HepG2 (cell line): ENCODE data around the gene TWNK. TPM values are rescaled to one million over a fixed set of nuclear protein-coding genes. Genes with fewer than 3 reads are reported as not detected.

Source experiments
- DRAP1 ChIP-seq: IDR thresholded peaks from 2 replicates; pipeline ENCODE4 v1.6.1; 2016; ENCODE audit warnings: missing genetic modification reagents, missing compliant biosample characterization
- GFI1 ChIP-seq: sonication (generic); formaldehyde crosslinking; IDR thresholded peaks from 2 replicates; pipeline ENCODE4 v1.5.0; 2020; ENCODE audit warnings: missing genetic modification reagents, mild to moderate bottlenecking, borderline replicate concordance
- POLR2AphosphoS5 ChIP-seq: IDR thresholded peaks from 2 replicates; pipeline ENCODE4 v1.6.1; 2012; ENCODE audit warnings: low read depth, low read length
- TRIM22 ChIP-seq: fragments of 450-650 bp; IDR thresholded peaks from 2 replicates; pipeline ENCODE4 v1.6.1; 2017
- ZNF362 ChIP-seq: sonication (generic); formaldehyde crosslinking; IDR thresholded peaks from 2 replicates; pipeline ENCODE4 v1.4.0; 2020; ENCODE audit warnings: missing genetic modification reagents, mild to moderate bottlenecking, borderline replicate concordance
- ZNF546 ChIP-seq: sonication (generic); formaldehyde crosslinking; conservative IDR thresholded peaks from 2 replicates; pipeline ENCODE4 v1.8.1; 2023; ENCODE audit warnings: mild to moderate bottlenecking, missing genetic modification reagents
- ZNF678 ChIP-seq: sonication (generic); formaldehyde crosslinking; IDR thresholded peaks from 2 replicates; pipeline ENCODE4 v1.4.0; 2020; ENCODE audit warnings: mild to moderate bottlenecking, missing genetic modification reagents
- ZNF709 ChIP-seq: sonication (generic); formaldehyde crosslinking; IDR thresholded peaks from 2 replicates; pipeline ENCODE4 v1.5.0; 2020; ENCODE audit warnings: mild to moderate bottlenecking, missing genetic modification reagents
- polyA plus RNA-seq, 8 experiments: library from polyadenylated mRNA; depleted of rRNA in 3 of 8; stranded (reverse) in 7 of 8; unstranded in 1 of 8; fragments of >200 nt; fragmentation: Illumina TruSeq in 4 of 8; extraction: Trizol in 4 of 8; gene quantifications; 2 replicates each; pipeline versions ENCODE4 v1.2.1 to v1.2.3, GENCODE V29; 2011 to 2016; ENCODE audit warnings: low read depth in 4 of 8, missing spikeins in 1 of 8, mixed read lengths in 1 of 8; ENCODE audit not compliant: insufficient read depth in 1 of 8
- total RNA-seq, 5 experiments: library from RNA; depleted of rRNA; stranded (reverse); fragments of >200 nt; fragmentation: Illumina TruSeq; extraction: Trizol; gene quantifications; 2 replicates each; pipeline ENCODE4 v1.2.3, GENCODE V29; 2016; ENCODE audit warnings: low read depth in 1 of 5
- TF ChIP-seq, protein P1 (sequence below): sonication (generic); formaldehyde crosslinking; IDR thresholded peaks from 2 replicates; pipeline ENCODE4 v1.4.0; 2020; ENCODE audit warnings: mild to moderate bottlenecking, missing genetic modification reagents
- TF ChIP-seq, protein P2 (sequence below): sonication (generic); formaldehyde crosslinking; IDR thresholded peaks from 2 replicates; pipeline ENCODE4 v1.8.1; 2022; ENCODE audit warnings: low read depth, mild to moderate bottlenecking, missing genetic modification reagents
- TF ChIP-seq, protein P3 (sequence below): sonication (generic); formaldehyde crosslinking; IDR thresholded peaks from 2 replicates; pipeline ENCODE4 v1.4.0; 2020; ENCODE audit warnings: missing genetic modification reagents

The TWNK gene
- total and polyA plus RNA-seq, 2 of the 13 experiments (the other 11 are each of a cell fraction or from before 2014, with no cell fraction given) = 10.7 to 16.5 TPM

- TF ChIP-seq, protein P1, sequence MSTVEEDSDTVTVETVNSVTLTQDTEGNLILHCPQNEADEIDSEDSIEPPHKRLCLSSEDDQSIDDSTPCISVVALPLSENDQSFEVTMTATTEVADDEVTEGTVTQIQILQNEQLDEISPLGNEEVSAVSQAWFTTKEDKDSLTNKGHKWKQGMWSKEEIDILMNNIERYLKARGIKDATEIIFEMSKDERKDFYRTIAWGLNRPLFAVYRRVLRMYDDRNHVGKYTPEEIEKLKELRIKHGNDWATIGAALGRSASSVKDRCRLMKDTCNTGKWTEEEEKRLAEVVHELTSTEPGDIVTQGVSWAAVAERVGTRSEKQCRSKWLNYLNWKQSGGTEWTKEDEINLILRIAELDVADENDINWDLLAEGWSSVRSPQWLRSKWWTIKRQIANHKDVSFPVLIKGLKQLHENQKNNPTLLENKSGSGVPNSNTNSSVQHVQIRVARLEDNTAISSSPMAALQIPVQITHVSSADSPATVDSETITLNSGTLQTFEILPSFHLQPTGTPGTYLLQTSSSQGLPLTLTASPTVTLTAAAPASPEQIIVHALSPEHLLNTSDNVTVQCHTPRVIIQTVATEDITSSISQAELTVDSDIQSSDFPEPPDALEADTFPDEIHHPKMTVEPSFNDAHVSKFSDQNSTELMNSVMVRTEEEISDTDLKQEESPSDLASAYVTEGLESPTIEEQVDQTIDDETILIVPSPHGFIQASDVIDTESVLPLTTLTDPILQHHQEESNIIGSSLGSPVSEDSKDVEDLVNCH (CRISPR knock-in tag) = no peak
- TF ChIP-seq ZNF709 (CRISPR knock-in tag) (no peak; the same call in 1 of the 2 replicates), TRIM22 (no peak), POLR2AphosphoS5 (peak; percentile 81), DRAP1 (peak; percentile 67; the same call in 1 of the 2 replicates), GFI1 (CRISPR knock-in tag) (no peak), ZNF362 (CRISPR knock-in tag) (peak; percentile 27; the same call in 1 of the 2 replicates), ZNF678 (no peak), ZNF546 (CRISPR knock-in tag) (no peak)
- TF ChIP-seq, protein P2, sequence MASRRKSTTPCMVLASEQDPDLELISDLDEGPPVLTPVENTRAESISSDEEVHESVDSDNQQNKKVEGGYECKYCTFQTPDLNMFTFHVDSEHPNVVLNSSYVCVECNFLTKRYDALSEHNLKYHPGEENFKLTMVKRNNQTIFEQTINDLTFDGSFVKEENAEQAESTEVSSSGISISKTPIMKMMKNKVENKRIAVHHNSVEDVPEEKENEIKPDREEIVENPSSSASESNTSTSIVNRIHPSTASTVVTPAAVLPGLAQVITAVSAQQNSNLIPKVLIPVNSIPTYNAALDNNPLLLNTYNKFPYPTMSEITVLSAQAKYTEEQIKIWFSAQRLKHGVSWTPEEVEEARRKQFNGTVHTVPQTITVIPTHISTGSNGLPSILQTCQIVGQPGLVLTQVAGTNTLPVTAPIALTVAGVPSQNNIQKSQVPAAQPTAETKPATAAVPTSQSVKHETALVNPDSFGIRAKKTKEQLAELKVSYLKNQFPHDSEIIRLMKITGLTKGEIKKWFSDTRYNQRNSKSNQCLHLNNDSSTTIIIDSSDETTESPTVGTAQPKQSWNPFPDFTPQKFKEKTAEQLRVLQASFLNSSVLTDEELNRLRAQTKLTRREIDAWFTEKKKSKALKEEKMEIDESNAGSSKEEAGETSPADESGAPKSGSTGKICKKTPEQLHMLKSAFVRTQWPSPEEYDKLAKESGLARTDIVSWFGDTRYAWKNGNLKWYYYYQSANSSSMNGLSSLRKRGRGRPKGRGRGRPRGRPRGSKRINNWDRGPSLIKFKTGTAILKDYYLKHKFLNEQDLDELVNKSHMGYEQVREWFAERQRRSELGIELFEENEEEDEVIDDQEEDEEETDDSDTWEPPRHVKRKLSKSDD (CRISPR knock-in tag) = no peak
- TF ChIP-seq, protein P3, sequence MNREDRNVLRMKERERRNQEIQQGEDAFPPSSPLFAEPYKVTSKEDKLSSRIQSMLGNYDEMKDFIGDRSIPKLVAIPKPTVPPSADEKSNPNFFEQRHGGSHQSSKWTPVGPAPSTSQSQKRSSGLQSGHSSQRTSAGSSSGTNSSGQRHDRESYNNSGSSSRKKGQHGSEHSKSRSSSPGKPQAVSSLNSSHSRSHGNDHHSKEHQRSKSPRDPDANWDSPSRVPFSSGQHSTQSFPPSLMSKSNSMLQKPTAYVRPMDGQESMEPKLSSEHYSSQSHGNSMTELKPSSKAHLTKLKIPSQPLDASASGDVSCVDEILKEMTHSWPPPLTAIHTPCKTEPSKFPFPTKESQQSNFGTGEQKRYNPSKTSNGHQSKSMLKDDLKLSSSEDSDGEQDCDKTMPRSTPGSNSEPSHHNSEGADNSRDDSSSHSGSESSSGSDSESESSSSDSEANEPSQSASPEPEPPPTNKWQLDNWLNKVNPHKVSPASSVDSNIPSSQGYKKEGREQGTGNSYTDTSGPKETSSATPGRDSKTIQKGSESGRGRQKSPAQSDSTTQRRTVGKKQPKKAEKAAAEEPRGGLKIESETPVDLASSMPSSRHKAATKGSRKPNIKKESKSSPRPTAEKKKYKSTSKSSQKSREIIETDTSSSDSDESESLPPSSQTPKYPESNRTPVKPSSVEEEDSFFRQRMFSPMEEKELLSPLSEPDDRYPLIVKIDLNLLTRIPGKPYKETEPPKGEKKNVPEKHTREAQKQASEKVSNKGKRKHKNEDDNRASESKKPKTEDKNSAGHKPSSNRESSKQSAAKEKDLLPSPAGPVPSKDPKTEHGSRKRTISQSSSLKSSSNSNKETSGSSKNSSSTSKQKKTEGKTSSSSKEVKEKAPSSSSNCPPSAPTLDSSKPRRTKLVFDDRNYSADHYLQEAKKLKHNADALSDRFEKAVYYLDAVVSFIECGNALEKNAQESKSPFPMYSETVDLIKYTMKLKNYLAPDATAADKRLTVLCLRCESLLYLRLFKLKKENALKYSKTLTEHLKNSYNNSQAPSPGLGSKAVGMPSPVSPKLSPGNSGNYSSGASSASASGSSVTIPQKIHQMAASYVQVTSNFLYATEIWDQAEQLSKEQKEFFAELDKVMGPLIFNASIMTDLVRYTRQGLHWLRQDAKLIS = 0 out of 2 replicates have a peak, but pooled peaks have one; percentile 45
Measured at GRCh38 chr10:100986952-100987684, at the start of gene TWNK, which contains the start of gene MRPL43 (continued).
